Esophagus squamous epithelium (tissue), 4 donors: ENCODE measurements around the gene ZNF846.

Experiments used
- CTCF ChIP-seq, 6 experiments: fragments of 450-650 bp in 4 of 6; fragments of 200-600 bp in 2 of 6; sonication (generic) in 2 of 6; IDR thresholded peaks; one replicate each; pipeline ENCODE4 v1.5.1; 2016 to 2019; ENCODE audit warnings: antibody characterized with exemption in 6 of 6, mild to moderate bottlenecking in 4 of 6, moderate library complexity in 4 of 6
- POLR2A ChIP-seq, 4 donors: fragments of 450-650 bp; IDR thresholded peaks; one replicate each; pipeline ENCODE4 v1.6.1; 2017; ENCODE audit warnings: antibody characterized with exemption in 4 of 4, mild to moderate bottlenecking in 4 of 4, moderate library complexity in 3 of 4

- no peak for TF ChIP-seq CTCF (IDR thresholded peaks at IDR 0.05)
- no peak for TF ChIP-seq POLR2A (IDR thresholded peaks at IDR 0.05)
Measured at GRCh38 chr19:9702186-9702585, 66.4 kb downstream of the ZNF846 start.
